GM19395 (cell line): ENCODE results near the gene MELTF.
"Not testable (repeated sequence)": the region's sequence is repeated elsewhere in the genome, so short reads cannot be mapped to it uniquely, and the experiment has no call there.

ENCODE experiments used
- ATAC-seq: cut with Tn5 transposase; IDR thresholded peaks from one replicate; pipeline ENCODE4 v1.9.1; 2021; ENCODE audit warnings: mild to moderate bottlenecking, moderate library complexity; ENCODE audit not compliant: unreplicated experiment

Gene MELTF

DNA sequence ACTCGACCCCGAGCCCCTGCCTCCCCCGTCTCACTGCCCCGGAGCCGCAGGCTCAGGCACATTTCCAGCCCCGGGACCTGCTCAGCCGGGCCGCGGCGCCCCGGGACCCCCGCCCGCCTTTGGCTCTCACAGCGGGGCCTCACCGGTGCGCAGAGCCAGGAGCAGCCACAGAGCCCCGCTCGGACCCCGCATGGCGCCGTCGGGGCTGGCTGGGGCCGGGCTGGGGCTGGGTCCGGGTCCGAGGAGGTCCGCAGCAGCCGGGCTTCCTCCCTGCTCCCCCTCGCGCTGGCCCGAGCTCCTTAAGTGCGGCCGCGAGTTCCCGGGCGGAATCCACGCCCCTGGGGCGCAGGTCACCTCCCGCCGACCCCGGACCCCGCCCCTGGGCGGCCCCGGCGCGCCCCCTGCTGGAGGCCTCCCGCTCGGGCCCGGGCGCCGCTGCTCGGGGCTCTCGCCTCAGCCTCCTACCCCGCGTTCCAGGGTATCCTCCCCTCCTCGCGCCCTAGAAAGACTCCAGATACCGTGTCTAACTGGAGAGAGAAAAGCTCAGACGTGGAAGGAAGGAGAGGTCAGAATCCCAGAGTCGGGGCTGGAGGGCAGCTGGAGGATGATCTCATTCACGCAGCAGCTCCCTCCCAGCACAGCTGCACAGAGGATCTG is at the start of gene MELTF:
Gene MELTF (minus strand): TSS at position 307 of the 657 bp plus-strand sequence. CDS start 115 bp downstream, at position 192.
- peak; percentile 79 for ATAC-seq

DNA sequence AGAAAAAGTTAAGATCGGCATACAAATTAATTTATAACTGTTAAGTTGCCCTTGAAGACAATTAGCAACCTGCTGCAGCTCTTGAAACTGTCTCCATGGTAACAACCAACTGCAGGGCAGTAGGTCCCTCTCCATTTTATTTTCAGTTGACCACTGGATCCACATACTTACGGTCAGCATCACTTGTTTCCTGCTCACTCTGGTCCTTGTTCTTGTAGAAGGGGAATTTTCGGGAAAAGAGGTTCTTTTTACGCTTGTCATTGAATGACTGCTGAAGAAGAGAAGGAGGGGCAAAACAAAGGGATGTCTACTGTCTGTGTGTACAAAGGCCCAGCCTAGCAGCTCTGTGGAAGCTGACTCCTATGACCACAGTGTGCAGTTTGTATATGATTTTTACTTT is 46.8 kb upstream of the MELTF start:
- ATAC-seq, result no peak

DNA sequence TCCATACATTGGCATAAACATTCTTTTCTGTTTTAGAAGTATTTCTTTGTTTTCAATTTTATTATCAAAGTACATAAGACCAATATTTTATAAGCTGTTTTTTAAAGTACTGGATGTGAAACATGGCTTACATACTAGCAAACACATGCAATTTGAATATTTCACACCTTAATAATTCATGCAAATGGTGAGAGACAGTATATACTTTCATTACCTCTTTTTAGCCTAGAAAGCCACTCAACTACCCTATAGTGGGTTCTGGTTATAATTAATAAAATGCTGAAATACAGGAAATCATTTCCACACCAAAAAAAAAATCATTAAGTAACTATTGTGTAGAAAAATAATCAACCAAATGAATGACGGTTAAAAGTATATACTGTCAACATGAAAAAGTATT is 38.5 kb upstream of the MELTF start:
- no peak for ATAC-seq

DNA sequence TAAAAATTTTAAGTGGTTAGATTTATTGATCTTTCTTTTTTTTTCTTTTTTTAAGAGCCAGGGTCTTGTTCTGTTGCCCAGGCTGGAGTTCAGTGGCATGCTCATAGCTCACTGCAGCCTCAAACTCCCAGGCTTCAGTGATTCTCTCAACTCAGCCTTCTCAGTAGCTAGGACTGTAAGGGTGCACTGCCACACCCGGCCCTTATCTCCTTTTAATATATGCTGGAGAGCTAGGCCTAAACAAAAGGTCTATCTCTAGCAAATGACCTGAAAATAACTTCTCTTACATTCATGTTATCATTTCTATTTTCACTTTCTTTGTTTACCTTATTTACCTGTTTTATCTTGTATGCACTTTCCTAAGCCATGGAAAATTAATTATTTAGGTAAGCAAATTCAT is 35.2 kb upstream of the MELTF start:
- ATAC-seq, result no peak

DNA sequence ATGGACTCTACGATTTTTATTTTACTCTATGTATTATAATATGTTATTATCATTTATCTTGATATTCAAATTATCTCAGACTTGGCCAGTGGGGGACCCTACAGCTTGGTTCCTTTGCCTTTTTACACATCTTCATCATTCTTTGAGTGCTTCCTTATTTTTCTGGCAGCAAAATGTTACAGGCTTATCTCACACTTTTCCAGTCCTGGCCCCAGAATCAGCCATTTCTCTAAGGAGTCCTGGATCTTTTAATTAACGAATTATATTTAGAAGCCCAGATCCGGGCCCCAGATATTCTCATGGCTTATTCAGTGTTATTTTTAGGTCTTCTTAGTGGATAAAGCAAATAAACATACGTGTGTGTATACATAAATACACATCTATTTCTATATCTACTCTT is 32.8 kb upstream of the MELTF start:
- no peak for ATAC-seq

DNA sequence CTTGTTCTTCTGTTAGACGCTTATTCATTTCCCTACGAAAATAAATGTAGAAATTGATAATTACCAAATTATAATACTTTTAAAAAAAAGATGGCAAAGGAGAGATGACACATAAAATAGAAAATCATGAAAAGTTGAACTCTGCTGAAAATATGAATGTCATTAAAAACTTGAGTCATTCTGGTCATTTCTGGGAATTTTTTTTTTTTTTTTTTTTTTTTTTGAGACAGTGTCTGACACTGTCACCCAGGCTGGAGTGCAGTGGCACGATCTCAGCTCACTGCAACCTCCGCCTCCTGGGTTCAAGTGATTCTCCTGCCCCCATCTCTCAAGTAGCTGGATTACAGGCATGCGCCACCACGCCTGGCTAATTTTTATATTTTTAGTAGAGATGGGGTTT is 22.0 kb upstream of the MELTF start:
- ATAC-seq, result not testable (repeated sequence)

DNA sequence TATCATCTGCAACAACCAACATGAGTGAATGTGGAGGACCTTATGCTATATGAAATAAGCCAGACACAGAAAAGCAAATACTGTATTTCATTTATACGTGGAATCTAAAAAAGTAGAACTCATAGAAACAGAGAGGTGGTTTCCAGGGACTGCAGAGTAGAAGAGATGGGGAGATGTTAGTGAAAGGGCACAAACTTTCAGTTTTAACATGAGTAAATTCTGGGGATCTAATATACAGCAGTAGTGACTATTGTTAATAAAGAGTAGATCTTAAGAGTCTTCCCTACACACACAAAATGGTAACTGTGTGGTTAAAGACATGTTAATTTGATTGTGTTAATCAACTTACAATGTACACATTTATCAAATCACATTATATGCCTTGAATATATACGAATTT is 20.9 kb upstream of the MELTF start:
- ATAC-seq, result peak; percentile 52

DNA sequence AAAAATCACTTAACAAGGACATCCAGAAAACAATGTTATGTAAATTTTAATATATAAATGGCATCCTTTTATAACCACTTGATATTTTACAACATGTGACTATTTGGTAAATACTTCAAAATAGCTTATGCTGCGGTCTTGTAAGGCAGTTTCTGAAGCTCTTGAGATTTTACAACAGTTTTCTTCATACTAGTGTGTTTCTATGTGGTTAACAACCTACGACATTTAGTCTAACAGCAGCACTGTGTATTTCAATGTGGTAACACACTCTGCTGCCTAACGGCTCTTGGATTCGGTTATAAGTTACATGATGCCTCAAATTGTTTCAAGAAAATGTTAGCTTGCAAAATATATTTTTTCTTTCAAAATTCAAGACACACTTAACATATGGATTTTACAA is 12.9 kb upstream of the MELTF start:
- no peak for ATAC-seq

DNA sequence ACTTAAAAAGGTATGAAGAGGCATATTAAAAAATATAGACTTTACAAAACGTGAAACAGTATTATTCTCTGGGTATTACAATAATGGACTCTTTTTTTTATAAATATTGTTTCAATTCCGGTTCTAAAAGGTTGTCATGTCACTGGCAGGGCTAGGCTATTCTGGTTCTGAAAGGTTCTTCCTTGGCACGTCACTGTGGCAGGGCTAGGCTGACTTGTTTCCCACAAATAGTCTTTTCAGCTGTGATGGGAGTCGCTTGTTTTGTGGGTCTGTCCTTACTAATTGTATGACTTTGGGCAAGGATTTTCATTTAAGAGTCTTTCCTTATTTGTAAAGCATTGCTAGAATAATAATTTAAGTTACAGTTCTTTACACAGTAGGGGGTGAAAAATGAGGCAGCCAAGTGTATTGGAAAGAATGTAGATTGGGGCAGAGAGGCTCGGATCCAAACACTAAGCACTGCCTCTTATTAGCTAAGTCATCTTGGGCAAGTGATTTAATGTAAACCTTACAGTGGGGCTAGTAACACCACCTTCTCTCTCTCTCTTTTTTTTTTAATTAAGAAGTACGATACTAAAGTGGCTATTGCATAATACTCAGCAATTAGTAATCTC is 12.4 kb upstream of the MELTF start:
- ATAC-seq, result no peak

DNA sequence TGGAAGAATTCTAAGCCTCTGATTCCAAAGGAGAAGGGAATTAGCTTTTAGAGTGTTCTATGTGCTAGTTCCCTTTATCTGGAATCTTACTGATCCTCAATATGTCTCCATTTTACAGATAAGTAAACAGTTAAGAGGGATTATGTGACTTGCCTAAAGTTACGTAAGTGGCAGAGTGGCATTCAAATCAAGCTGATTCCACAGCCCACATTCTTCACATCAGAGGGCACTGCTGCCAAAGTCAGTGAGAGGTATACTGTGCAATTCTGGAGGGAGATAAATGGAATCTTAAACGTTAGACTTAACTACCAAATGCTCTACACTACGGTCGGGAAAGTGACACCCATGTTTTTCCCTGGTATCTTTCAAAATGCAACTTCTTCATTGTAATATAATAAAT is 11.0 kb upstream of the MELTF start:
- no peak for ATAC-seq

DNA sequence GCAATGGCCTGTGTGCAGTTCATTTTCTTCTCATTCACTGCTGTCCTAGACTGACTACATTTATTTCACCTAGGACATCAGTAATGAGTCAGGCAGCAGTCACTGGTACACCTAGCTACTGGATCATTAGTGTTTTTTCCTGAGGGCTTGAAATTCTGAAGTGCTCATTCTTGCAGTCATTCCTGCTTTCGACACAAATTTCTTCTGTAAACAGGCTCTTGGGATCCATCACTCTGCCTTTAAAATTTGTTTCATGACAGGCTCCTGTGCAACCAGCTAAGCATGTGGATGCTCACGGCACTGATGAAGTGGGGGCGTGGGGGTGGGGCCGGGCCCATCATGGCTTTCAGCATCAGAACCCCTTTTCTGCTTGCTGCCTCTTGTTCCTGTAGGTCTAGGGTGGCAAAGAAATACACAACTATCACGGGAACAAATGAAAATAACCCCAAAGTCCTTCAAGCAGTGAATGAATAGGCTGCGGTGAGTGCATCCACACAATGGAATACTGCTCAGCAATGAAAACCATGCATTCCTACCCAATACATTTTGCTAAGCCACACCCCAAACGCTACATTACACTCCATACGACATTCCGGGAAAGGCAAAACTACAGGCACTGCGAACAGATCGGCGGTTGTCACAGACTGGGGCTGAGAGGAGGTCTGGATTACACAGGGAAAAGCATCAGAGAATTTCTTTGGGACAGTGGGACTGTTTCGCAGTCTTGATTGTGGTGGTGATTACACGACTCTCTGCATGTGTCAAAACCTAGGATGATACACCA is 9.3 kb upstream of the MELTF start:
- no peak for ATAC-seq

DNA sequence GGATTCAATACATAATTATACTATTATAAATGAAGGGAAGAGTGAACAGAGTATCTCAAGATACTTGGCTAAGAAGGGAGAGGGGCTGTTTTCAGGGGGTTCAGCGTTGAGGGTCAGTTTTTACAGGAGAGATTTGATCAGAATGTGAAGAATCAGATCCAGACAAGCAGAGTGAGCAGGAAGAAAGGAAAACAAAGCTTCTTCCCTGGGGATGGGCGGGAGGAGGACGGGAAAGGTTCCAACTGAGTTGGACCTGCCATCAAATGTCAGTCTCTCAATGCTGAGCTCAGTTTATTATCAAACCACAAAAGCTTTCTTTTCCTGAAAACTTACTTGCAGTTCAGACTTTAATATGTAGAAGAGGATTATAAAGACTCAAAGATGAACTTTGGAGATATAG is 6.0 kb upstream of the MELTF start:
- no peak for ATAC-seq

DNA sequence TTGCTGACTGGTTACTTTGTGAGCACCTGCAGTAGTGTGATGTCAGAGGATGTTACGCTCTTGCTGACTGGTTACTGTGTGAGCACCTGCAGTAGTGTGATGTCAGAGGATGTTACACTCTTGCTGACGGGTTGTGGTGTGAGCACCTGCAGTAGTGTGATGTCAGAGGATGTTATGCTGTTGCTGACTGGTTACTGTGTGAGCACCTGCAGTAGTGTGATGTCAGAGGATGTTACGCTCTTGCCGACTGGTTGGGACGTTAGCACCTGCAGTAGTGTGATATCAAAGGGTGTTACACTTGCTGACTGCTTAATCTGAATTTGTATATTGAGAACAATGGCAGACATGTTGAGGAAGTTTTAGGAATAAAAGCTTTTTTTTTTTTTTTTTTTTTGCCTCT is 5.2 kb upstream of the MELTF start:
- not testable (repeated sequence) for ATAC-seq

DNA sequence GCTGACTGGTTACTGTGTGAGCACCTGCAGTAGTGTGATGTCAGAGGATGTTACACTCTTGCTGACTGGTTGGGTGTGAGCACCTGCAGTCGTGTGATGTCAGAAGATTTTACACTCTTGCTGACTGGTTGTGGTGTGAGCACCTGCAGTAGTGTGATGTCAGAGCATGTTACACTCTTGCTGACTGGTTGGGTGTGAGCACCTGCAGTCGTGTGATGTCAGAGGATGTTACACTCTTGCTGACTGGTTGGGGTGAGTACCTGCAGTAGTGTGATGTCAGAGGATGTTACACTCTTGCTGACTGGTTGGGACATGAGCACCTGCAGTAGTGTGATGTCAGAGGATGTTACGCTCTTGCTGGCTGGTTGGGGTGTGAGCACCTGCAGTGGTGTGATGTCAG is 4.1 kb upstream of the MELTF start:
- not testable (repeated sequence) for ATAC-seq

DNA sequence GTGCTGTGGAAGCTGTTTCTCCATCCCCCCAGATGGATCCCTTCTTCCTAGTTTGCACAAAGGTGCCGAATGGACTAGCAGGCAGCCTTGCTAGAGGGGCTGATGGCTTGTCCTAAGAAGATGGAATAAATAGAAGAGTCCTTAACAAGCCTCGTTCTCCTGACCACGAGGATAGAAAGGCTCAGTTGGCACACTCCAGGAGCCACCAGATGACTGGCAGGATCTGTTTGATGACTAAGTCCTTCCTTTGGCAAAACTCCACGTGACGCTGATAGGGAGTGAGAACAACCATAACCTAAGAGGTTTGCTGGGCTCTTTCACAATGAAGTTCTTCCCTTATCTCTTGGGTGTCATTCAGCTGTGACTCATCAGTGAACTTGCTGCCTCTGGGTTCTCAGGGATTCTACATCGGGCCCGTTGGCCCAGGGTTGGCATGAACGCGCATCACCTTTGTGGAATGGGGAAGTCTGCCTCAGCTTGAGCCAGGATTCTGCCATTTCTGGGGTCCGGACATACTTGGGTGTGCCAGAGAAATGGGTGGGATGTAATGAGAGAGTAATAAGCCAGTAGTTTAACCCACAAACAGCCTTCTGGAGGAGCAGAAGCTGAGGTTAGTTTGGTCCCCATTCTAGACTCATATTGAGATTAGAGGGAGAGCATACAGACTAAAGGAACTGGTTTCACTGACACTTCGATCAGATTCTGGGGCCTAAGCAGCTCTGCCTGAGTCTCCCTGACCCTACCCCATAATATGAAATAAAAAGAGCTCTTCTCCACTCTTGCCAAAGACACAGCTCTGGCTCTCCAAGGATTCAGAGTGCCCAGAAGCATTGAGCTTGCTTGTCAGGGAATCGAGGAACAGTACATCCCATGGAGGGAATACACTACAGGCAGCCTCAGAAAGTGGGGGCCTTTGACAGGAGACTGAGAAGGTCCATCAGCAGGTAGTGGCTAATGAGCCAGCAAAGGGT is 2.0 kb upstream of the MELTF start:
- ATAC-seq, result no peak

DNA sequence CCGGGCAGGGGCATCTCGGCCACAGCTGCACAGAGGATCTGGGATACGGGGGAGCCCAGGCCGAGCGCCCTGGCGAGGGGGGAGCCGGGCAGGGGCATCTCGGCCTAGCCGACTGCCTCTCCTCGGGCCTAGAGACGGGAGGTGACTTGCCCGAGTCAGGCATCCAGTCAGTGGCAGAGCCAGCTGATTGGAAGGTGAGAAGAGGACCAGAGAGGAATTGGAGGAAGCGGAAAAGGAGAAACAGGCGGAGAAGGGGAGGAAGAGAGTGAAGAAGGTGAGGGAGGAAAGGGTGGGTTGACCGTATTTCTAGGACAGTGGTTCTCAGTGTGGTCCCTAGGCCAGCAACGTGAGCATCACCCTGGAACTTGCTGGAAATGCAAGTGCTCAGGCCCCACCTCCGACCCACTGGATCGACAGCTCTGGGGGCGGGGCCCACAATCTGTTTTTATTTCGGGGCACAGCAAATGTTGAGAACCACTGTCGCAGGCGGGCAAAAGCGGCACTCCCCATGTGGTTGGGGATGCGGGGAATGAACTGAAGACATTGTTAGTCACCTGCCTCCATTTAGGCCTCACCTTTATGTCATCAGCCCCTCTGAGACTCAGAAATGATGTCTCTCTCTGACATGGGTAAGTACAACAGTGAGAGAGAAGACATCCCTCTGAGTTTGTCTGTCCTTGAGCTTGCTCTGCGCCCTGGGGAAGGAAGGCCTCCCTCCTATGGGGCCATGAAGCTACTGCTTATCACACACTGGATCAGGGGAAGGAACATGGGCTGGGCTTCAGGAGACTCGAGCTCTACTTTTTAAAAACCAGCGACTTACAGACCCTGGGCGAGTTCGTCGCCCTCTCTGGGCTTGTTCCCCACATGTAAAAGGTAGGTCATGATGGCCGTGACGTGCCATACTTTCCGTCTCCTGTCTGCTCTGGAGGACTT is 1.0 kb upstream of the MELTF start:
- ATAC-seq, result no peak

DNA sequence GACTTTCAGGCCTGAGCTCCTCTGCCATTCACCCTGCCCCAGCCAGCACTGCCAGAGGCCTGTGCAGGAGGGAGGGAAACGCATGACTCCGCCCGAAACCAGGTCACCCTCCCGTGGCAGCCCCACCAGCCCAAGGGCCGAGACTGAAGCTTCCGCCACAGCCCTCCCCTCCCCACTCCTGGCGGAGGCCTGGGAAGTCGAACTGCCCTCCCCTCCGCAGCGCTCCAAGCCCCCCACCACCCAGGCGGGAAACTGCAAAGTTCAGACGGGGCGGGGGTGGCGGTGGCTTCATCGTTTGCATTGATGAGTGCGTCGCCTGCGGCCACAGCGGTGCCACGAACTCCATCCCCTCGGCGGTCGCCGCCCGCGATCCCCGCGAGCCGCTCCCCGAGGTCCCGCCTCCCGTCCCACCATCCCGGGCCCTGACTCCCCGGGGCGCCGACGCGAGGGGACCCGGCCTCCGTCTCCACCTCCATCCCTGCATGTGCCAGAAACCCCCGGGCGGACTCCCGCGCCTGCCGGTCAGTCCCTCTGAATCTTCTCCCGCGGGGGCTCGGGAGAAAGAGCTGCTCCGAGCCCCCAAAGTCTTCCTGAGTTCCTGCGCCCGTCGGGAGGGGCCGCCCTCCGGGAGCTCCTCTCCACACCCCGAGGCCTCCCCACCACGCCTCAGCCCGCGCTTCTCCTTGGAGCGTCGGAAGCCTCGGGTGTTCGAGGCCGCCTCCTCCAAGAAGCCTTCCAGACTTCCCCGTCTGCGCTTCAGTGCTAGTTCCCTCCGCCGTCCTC is 698 bp downstream of the MELTF start:
- peak; percentile 37 for ATAC-seq

DNA sequence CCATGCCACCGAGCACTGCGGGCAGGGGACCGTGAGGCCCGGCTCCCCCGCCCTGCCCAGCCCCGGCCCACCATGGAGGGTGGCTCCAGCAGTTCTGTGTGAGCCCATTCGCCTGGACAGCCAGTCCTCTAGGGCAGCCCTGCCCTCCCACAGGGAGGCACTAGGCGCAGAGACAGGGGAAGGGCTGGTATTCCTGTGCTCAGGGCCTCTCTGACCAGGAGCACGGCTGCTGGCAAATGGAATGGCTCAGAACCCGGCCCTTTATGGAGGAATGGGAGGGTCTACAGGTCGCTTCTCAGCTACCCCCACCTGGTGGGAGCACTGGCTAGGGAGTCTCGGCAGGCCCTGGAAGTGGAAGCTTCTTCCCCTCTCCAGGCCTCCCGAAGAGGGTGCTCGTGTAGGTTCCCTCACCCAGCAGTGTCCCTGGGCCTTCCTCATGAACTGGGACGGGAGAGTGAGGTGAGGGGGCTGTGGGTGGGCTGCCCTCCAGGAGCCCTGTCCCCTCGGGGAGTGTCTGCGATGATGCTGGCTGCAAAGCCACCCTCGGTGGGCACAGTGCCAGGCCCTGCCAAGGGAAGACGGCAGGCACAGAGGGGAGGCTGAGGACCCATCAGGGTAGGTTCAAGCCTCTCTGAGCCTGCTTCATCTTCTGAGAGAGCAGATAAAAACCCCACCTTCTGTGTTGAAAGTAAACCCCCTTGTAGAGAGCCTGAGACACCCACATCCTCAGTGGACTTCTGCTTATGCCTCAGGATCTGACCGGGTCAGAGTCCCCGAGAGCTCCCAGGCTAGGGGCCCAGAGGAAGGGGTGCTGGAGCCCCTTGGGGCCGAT is 1.5 kb downstream of the MELTF start:
- no peak for ATAC-seq
